ENCODE data around the gene TRMT2B.

DNA sequence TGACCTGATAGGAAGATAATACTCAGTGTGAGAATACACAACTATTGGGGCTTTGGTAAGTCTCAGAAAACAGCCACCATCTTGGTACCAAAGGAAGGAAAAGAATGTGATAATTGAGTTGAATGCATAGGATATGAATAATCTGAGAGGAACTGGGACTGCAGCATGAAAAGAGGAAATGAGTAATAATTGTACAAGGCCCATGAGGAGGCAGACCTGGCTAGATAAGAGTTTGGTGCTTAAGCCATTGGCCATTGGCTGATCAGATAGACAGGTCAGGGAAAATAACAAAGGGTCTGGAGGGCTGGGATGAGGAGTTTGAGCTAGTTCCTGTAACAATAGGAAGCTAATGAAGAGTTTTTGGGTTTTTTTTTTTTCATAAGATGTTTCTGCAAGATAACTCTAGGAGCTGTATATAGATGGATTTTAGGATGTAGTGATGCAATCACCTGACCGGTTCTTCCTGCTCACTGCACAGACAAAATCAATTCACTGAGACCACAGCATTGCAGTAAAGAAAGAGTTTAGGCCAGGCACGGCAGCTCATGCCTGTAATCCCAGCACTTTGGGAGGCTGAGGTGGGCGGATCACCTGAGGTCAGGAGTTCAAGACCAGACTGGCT lies 5.3 kb upstream of the TRMT2B start:
- TF ChIP-seq, protein P1, sequence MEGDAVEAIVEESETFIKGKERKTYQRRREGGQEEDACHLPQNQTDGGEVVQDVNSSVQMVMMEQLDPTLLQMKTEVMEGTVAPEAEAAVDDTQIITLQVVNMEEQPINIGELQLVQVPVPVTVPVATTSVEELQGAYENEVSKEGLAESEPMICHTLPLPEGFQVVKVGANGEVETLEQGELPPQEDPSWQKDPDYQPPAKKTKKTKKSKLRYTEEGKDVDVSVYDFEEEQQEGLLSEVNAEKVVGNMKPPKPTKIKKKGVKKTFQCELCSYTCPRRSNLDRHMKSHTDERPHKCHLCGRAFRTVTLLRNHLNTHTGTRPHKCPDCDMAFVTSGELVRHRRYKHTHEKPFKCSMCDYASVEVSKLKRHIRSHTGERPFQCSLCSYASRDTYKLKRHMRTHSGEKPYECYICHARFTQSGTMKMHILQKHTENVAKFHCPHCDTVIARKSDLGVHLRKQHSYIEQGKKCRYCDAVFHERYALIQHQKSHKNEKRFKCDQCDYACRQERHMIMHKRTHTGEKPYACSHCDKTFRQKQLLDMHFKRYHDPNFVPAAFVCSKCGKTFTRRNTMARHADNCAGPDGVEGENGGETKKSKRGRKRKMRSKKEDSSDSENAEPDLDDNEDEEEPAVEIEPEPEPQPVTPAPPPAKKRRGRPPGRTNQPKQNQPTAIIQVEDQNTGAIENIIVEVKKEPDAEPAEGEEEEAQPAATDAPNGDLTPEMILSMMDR (conservative IDR thresholded peaks at IDR 0.05; ENCODE audit: low read length): no peak
- TF ChIP-seq EZH2phosphoT487 (IDR thresholded peaks at IDR 0.05; ENCODE audit: borderline replicate concordance, low read depth, low read length): no peak

All from OCI-LY7 (cell line).